Neural cell (in vitro differentiated cells): Measurements from ENCODE around the gene PYGO2. TPM values are rescaled to one million over a fixed set of nuclear protein-coding genes. Genes with fewer than 3 reads are reported as not detected.

ENCODE experiments used
- H2AFZ ChIP-seq: fragments of 200-600, 300-800 bp; sonication (generic), shearing (Covaris generic); 2 replicates; pipeline ENCODE4 v1.6.0; 2014; ENCODE audit warnings: low read depth, mild to moderate bottlenecking, antibody characterized with exemption, low read length, moderate library complexity
- H3F3A ChIP-seq: fragments of 200-600 bp; shearing (Covaris generic); 2 replicates; pipeline ENCODE4 v1.6.1; 2016; ENCODE audit warnings: mild to moderate bottlenecking, moderate library complexity, mixed read lengths, antibody characterized with exemption, low read length; ENCODE audit not compliant: insufficient read depth, poor library complexity, severe bottlenecking
- H3K27ac ChIP-seq: fragments of 200-600, 300-800 bp; sonication (generic), shearing (Covaris generic); 2 replicates; pipeline ENCODE4 v1.5.1; 2014; ENCODE audit warnings: mild to moderate bottlenecking, low read length, moderate library complexity
- H3K27me3 ChIP-seq: fragments of 300-800, 200-600 bp; sonication (generic), shearing (Covaris generic); 2 replicates; pipeline ENCODE4 v1.6.0; 2014; ENCODE audit warnings: mild to moderate bottlenecking, low read depth, low read length, moderate library complexity; ENCODE audit not compliant: insufficient read depth
- H3K36me3 ChIP-seq: fragments of 300-800, 200-600 bp; sonication (generic), shearing (Covaris generic); 2 replicates; pipeline ENCODE4 v1.5.1; 2014; ENCODE audit warnings: mild to moderate bottlenecking, antibody characterized with exemption, low read length, moderate library complexity; ENCODE audit not compliant: insufficient read depth
- H3K4me2 ChIP-seq: fragments of 300-800, 200-600 bp; sonication (generic), shearing (Covaris generic); 2 replicates; pipeline ENCODE4 v1.6.0; 2014; ENCODE audit warnings: mild to moderate bottlenecking, low read length
- H3K4me3 ChIP-seq: fragments of 300-800, 200-600 bp; sonication (generic), shearing (Covaris generic); 2 replicates; pipeline ENCODE4 v1.5.1; 2014; ENCODE audit warnings: mild to moderate bottlenecking, low read length, moderate library complexity
- H3K79me2 ChIP-seq: fragments of 200-600 bp; shearing (Covaris generic); replicated peaks from 2 replicates; pipeline ENCODE4 v1.6.0; 2014; ENCODE audit warnings: mild to moderate bottlenecking, low read length, moderate library complexity; ENCODE audit not compliant: insufficient read depth
- H3K9ac ChIP-seq: fragments of 300-800, 200-600 bp; sonication (generic), shearing (Covaris generic); 2 replicates; pipeline ENCODE4 v1.6.1; 2016; ENCODE audit warnings: mild to moderate bottlenecking, low read length, mixed read lengths
- H3K9me2 ChIP-seq: fragments of 200-600 bp; shearing (Covaris generic); 2 replicates; pipeline ENCODE4 v1.6.1; 2016; ENCODE audit warnings: mild to moderate bottlenecking, low read length, mixed read lengths; ENCODE audit not compliant: insufficient read depth
- H3K9me3 ChIP-seq: fragments of 200-600, 300-800 bp; sonication (generic), shearing (Covaris generic); 2 replicates; pipeline ENCODE4 v1.6.1; 2016; ENCODE audit warnings: mild to moderate bottlenecking, mixed run types, low read length, moderate library complexity, mixed read lengths
- H4K20me1 ChIP-seq: fragments of 200-600 bp; shearing (Covaris generic); 2 replicates; pipeline ENCODE4 v1.6.1; 2016; ENCODE audit warnings: mild to moderate bottlenecking, mixed run types; ENCODE audit not compliant: insufficient read depth
- CTCF ChIP-seq: fragments of 450-650 bp; IDR thresholded peaks from 2 replicates; pipeline ENCODE4 v1.5.1; 2014; ENCODE audit warnings: antibody characterized with exemption, mild to moderate bottlenecking, moderate library complexity; ENCODE audit not compliant: poor library complexity, severe bottlenecking
- EP300 ChIP-seq: fragments of 450-650 bp; conservative IDR thresholded peaks from 2 replicates; pipeline ENCODE4 v1.6.1; 2014; ENCODE audit warnings: antibody characterized with exemption, mild to moderate bottlenecking, moderate library complexity; ENCODE audit not compliant: poor library complexity, severe bottlenecking
- EZH2 ChIP-seq: fragments of 200-600, 300-800 bp; shearing (Covaris generic), sonication (generic); IDR thresholded peaks from 2 replicates; pipeline ENCODE4 v1.6.1; 2014; ENCODE audit warnings: antibody characterized with exemption, low read length, borderline replicate concordance, mild to moderate bottlenecking; ENCODE audit not compliant: insufficient read depth, poor library complexity, severe bottlenecking
- MXI1 ChIP-seq: fragments of 450-650 bp; conservative IDR thresholded peaks from 2 replicates; pipeline ENCODE4 v1.6.1; 2014; ENCODE audit warnings: antibody characterized with exemption, mild to moderate bottlenecking; ENCODE audit not compliant: poor library complexity, severe bottlenecking
- POLR2AphosphoS5 ChIP-seq: IDR thresholded peaks from 2 replicates; pipeline ENCODE4 v1.6.1; 2012
- RAD21 ChIP-seq: fragments of 450-650 bp; conservative IDR thresholded peaks from 2 replicates; pipeline ENCODE4 v1.6.1; 2014; ENCODE audit warnings: antibody characterized with exemption, mild to moderate bottlenecking, moderate library complexity
- REST ChIP-seq: IDR thresholded peaks from 2 replicates; pipeline ENCODE4 v1.6.1; 2012; ENCODE audit warnings: borderline replicate concordance
- SMC3 ChIP-seq: fragments of 450-650 bp; conservative IDR thresholded peaks from 2 replicates; pipeline ENCODE4 v1.6.1; 2014; ENCODE audit warnings: antibody characterized with exemption, mild to moderate bottlenecking, moderate library complexity; ENCODE audit not compliant: poor library complexity
- TAF1 ChIP-seq: IDR thresholded peaks from 2 replicates; pipeline ENCODE4 v1.6.1; 2012; ENCODE audit warnings: low read depth
- polyA plus RNA-seq: library from polyadenylated mRNA; depleted of rRNA; stranded (reverse); fragments of >200 nt; gene quantifications from 2 replicates; pipeline ENCODE4 v1.2.3, GENCODE V29; 2014

The PYGO2 gene
- polyA plus RNA-seq, 1 donor from 2014 or later: 13.4 TPM

GRCh38 chr1:155000411-155000725, 38.8 kb upstream of the PYGO2 start:
- H3F3A ChIP-seq: peaks cover 3% of the 10 kb centered on the region
- H4K20me1 ChIP-seq: no peaks in the 10 kb centered on the region
- H2AFZ ChIP-seq: peak overlapping the region; percentile 45

More at GRCh38 chr1:155000411-155000725, 38.8 kb upstream of the PYGO2 start:
- TF ChIP-seq TAF1: no peak
- no peak for TF ChIP-seq CTCF
- no peak for TF ChIP-seq EZH2
- no peak for TF ChIP-seq RAD21
- TF ChIP-seq REST: no peak
- no peak for TF ChIP-seq EP300
- TF ChIP-seq POLR2AphosphoS5: no peak
- TF ChIP-seq MXI1: no peak
- TF ChIP-seq SMC3: no peak
- H3K4me3 ChIP-seq: peak overlapping the region; percentile 79
- no peaks in the 10 kb centered on the region for H3K9me3 ChIP-seq
- H3K4me2 ChIP-seq: peak overlapping the region; percentile 94
- H3K27me3 ChIP-seq: peaks cover 9% of the 10 kb centered on the region
- no peaks in the 10 kb centered on the region for H3K9me2 ChIP-seq
- peak overlapping the region; percentile 66 for H3K9ac ChIP-seq
- no peaks in the 10 kb centered on the region for H3K36me3 ChIP-seq
- peak overlapping the region; percentile 47 for H3K27ac ChIP-seq
- no peaks in the 10 kb centered on the region for H3K79me2 ChIP-seq
